Measurements from ENCODE around the gene SLC6A7.

Gene SLC6A7

GRCh38 chr5:150188146-150188842 lies 1.6 kb upstream of the SLC6A7 start:
- H3K4me3 Mint-ChIP-seq, result no peak overlapping the region
- no peaks in the 10 kb centered on the region for H3K9me3 Mint-ChIP-seq
- no peak for DNase-seq
- no peak for ATAC-seq
- H3K4me1 Mint-ChIP-seq, result no peaks in the 10 kb centered on the region
- H3K27me3 Mint-ChIP-seq, result peaks cover 27% of the 10 kb centered on the region
- no peaks in the 10 kb centered on the region for H3K36me3 Mint-ChIP-seq (ENCODE audit: low read depth)
- no peak overlapping the region for H3K27ac Mint-ChIP-seq

GRCh38 chr5:150189326-150189725 lies 536 bp upstream of the SLC6A7 start:
- Mint-ChIP-seq H3K27ac (no peak overlapping the region), H3K27me3 (peaks cover 27% of the 10 kb centered on the region), H3K4me3 (no peak overlapping the region), H3K9me3 (no peaks in the 10 kb centered on the region), H3K4me1 (no peaks in the 10 kb centered on the region), H3K36me3 (ENCODE audit: low read depth) (no peaks in the 10 kb centered on the region)
- ATAC-seq, result no peak
- DNase-seq, result no peak

- Mint-ChIP-seq H3K27ac (no peak overlapping the region), H3K4me3 (no peak overlapping the region), H3K36me3 (ENCODE audit: low read depth) (no peaks in the 10 kb centered on the region), H3K27me3 (peaks cover 28% of the 10 kb centered on the region), H3K9me3 (no peaks in the 10 kb centered on the region), H3K4me1 (no peaks in the 10 kb centered on the region)
- no peak for ATAC-seq
- DNase-seq, result no peak
These were observed 679 bp downstream of the SLC6A7 start for GRCh38 chr5:150190503-150190979.

GRCh38 chr5:150190987-150191386 lies 1.1 kb downstream of the SLC6A7 start:
- H3K27me3 Mint-ChIP-seq, result peaks cover 28% of the 10 kb centered on the region
- no peaks in the 10 kb centered on the region for H3K36me3 Mint-ChIP-seq (ENCODE audit: low read depth)
- H3K9me3 Mint-ChIP-seq, result no peaks in the 10 kb centered on the region
- H3K27ac Mint-ChIP-seq, result no peak overlapping the region
- ATAC-seq (no peak), DNase-seq (no peak)
- H3K4me3 Mint-ChIP-seq, result no peak overlapping the region
- no peaks in the 10 kb centered on the region for H3K4me1 Mint-ChIP-seq

GRCh38 chr5:150192462-150192861 lies 2.6 kb downstream of the SLC6A7 start:
- Mint-ChIP-seq H3K36me3 (ENCODE audit: low read depth) (no peaks in the 10 kb centered on the region), H3K27me3 (peaks cover 27% of the 10 kb centered on the region), H3K9me3 (no peaks in the 10 kb centered on the region), H3K4me3 (no peak overlapping the region), H3K4me1 (no peaks in the 10 kb centered on the region), H3K27ac (no peak overlapping the region)
- ATAC-seq (no peak), DNase-seq (no peak)

- Mint-ChIP-seq H3K9me3 (no peaks in the 10 kb centered on the region), H3K36me3 (ENCODE audit: low read depth) (no peaks in the 10 kb centered on the region), H3K27me3 (peaks cover 21% of the 10 kb centered on the region), H3K4me1 (no peaks in the 10 kb centered on the region), H3K4me3 (no peak overlapping the region), H3K27ac (no peak overlapping the region)
- no peak for DNase-seq
- no peak for ATAC-seq
These were observed 6.0 kb downstream of the SLC6A7 start for GRCh38 chr5:150195736-150196485.

- H3K4me3 Mint-ChIP-seq, result no peak overlapping the region
- H3K27me3 Mint-ChIP-seq, result peaks cover 17% of the 10 kb centered on the region
- H3K9me3 Mint-ChIP-seq, result no peaks in the 10 kb centered on the region
- H3K27ac Mint-ChIP-seq, result no peak overlapping the region
- no peaks in the 10 kb centered on the region for H3K4me1 Mint-ChIP-seq
- DNase-seq (no peak), ATAC-seq (no peak)
- no peaks in the 10 kb centered on the region for H3K36me3 Mint-ChIP-seq (ENCODE audit: low read depth)
These were observed 6.7 kb downstream of the SLC6A7 start for GRCh38 chr5:150196514-150196913.

GRCh38 chr5:150196986-150197385 lies 7.1 kb downstream of the SLC6A7 start:
- H3K4me3 Mint-ChIP-seq, result no peak overlapping the region
- H3K4me1 Mint-ChIP-seq, result no peaks in the 10 kb centered on the region
- ATAC-seq (no peak), DNase-seq (no peak)
- H3K27ac Mint-ChIP-seq, result no peak overlapping the region
- peaks cover 14% of the 10 kb centered on the region for H3K27me3 Mint-ChIP-seq
- no peaks in the 10 kb centered on the region for H3K36me3 Mint-ChIP-seq (ENCODE audit: low read depth)
- no peaks in the 10 kb centered on the region for H3K9me3 Mint-ChIP-seq

- no peaks in the 10 kb centered on the region for H3K4me1 Mint-ChIP-seq
- H3K27me3 Mint-ChIP-seq, result peaks cover 12% of the 10 kb centered on the region
- no peak overlapping the region for H3K4me3 Mint-ChIP-seq
- ATAC-seq (no peak), DNase-seq (no peak)
- no peaks in the 10 kb centered on the region for H3K36me3 Mint-ChIP-seq (ENCODE audit: low read depth)
- H3K9me3 Mint-ChIP-seq, result no peaks in the 10 kb centered on the region
- H3K27ac Mint-ChIP-seq, result no peak overlapping the region
These were observed 7.6 kb downstream of the SLC6A7 start for GRCh38 chr5:150197476-150197875.

GRCh38 chr5:150202501-150202900 lies 12.6 kb downstream of the SLC6A7 start:
- ATAC-seq (no peak), DNase-seq (no peak)
- Mint-ChIP-seq H3K27me3 (peaks cover 12% of the 10 kb centered on the region), H3K4me3 (no peak overlapping the region), H3K36me3 (ENCODE audit: low read depth) (no peaks in the 10 kb centered on the region), H3K4me1 (no peaks in the 10 kb centered on the region), H3K9me3 (no peaks in the 10 kb centered on the region), H3K27ac (no peak overlapping the region)

GRCh38 chr5:150203832-150204589 lies 14.1 kb downstream of the SLC6A7 start:
- Mint-ChIP-seq H3K4me3 (no peak overlapping the region), H3K9me3 (no peaks in the 10 kb centered on the region), H3K36me3 (ENCODE audit: low read depth) (no peaks in the 10 kb centered on the region), H3K27ac (no peak overlapping the region), H3K27me3 (peaks cover 17% of the 10 kb centered on the region), H3K4me1 (peaks cover 10% of the 10 kb centered on the region)
- ATAC-seq, result no peak
- no peak for DNase-seq

- Mint-ChIP-seq H3K4me3 (no peak overlapping the region), H3K4me1 (peaks cover 15% of the 10 kb centered on the region), H3K27me3 (peaks cover 16% of the 10 kb centered on the region), H3K36me3 (ENCODE audit: low read depth) (no peaks in the 10 kb centered on the region), H3K9me3 (no peaks in the 10 kb centered on the region), H3K27ac (no peak overlapping the region)
- ATAC-seq (no peak), DNase-seq (no peak)
These were observed 14.7 kb downstream of the SLC6A7 start for GRCh38 chr5:150204590-150204960.

- DNase-seq (no peak), ATAC-seq (no peak)
- H3K27ac Mint-ChIP-seq, result no peak overlapping the region
- no peak overlapping the region for H3K4me3 Mint-ChIP-seq
- H3K9me3 Mint-ChIP-seq, result no peaks in the 10 kb centered on the region
- peaks cover 18% of the 10 kb centered on the region for H3K27me3 Mint-ChIP-seq
- H3K4me1 Mint-ChIP-seq, result peaks cover 20% of the 10 kb centered on the region
- H3K36me3 Mint-ChIP-seq (ENCODE audit: low read depth), result no peaks in the 10 kb centered on the region
These were observed 16.4 kb downstream of the SLC6A7 start for GRCh38 chr5:150206098-150206778.

GRCh38 chr5:150206779-150207115 lies 16.9 kb downstream of the SLC6A7 start:
- H3K4me3 Mint-ChIP-seq, result no peak overlapping the region
- peaks cover 20% of the 10 kb centered on the region for H3K4me1 Mint-ChIP-seq
- no peak for ATAC-seq
- no peaks in the 10 kb centered on the region for H3K9me3 Mint-ChIP-seq
- H3K36me3 Mint-ChIP-seq (ENCODE audit: low read depth), result no peaks in the 10 kb centered on the region
- no peak for DNase-seq
- no peak overlapping the region for H3K27ac Mint-ChIP-seq
- peaks cover 18% of the 10 kb centered on the region for H3K27me3 Mint-ChIP-seq
